HG03432 (cell line): ENCODE measurements around the gene SENP7.
"Not testable (repeated sequence)": the region's sequence is repeated elsewhere in the genome, so short reads cannot be mapped to it uniquely, and the experiment has no call there.

ENCODE experiments used
- ATAC-seq: cut with Tn5 transposase; IDR thresholded peaks from one replicate; pipeline ENCODE4 v1.9.1; 2021; ENCODE audit warnings: mild to moderate bottlenecking, moderate library complexity; ENCODE audit not compliant: unreplicated experiment

Gene SENP7

GRCh38 chr3:101527441-101527840 is 14.4 kb upstream of the SENP7 start:
- ATAC-seq, result no peak

GRCh38 chr3:101521211-101521701 is 8.2 kb upstream of the SENP7 start:
- no peak for ATAC-seq

- ATAC-seq, result no peak
Measured at GRCh38 chr3:101519685-101520365, 6.8 kb upstream of the SENP7 start.

GRCh38 chr3:101518421-101518871 is 5.4 kb upstream of the SENP7 start:
- peak; percentile 99 for ATAC-seq

GRCh38 chr3:101513419-101513986 is 491 bp upstream of the SENP7 start:
- ATAC-seq, result peak; percentile 39

- ATAC-seq, result peak; percentile 42
Measured at GRCh38 chr3:101512396-101512645, 691 bp downstream of the SENP7 start.

- ATAC-seq, result no peak
Measured at GRCh38 chr3:101509811-101510210, 3.2 kb downstream of the SENP7 start.

GRCh38 chr3:101509281-101509680 is 3.7 kb downstream of the SENP7 start:
- no peak for ATAC-seq

GRCh38 chr3:101501783-101502182 is 11.2 kb downstream of the SENP7 start:
- no peak for ATAC-seq

- ATAC-seq, result no peak
Measured at GRCh38 chr3:101500208-101500607, 12.8 kb downstream of the SENP7 start.

- ATAC-seq, result no peak
Measured at GRCh38 chr3:101497803-101498202, 15.2 kb downstream of the SENP7 start.

- no peak for ATAC-seq
Measured at GRCh38 chr3:101495552-101495951, 17.5 kb downstream of the SENP7 start.

- no peak for ATAC-seq
Measured at GRCh38 chr3:101484805-101485620, 28.0 kb downstream of the SENP7 start.

- no peak for ATAC-seq
Measured at GRCh38 chr3:101478980-101479379, 34.0 kb downstream of the SENP7 start.

- ATAC-seq, result not testable (repeated sequence)
Measured at GRCh38 chr3:101474841-101475552, 38.0 kb downstream of the SENP7 start.

- not testable (repeated sequence) for ATAC-seq
Measured at GRCh38 chr3:101468676-101469075, 44.3 kb downstream of the SENP7 start.

- ATAC-seq, result not testable (repeated sequence)
Measured at GRCh38 chr3:101467310-101467663, 45.7 kb downstream of the SENP7 start.

GRCh38 chr3:101466465-101467309 is 46.3 kb downstream of the SENP7 start:
- ATAC-seq, result no peak

- no peak for ATAC-seq
Measured at GRCh38 chr3:101464235-101464634, 48.8 kb downstream of the SENP7 start.

- no peak for ATAC-seq
Measured at GRCh38 chr3:101461451-101461850, 51.6 kb downstream of the SENP7 start.
